ENCODE results near the gene VPS45.

Gene VPS45

DNA sequence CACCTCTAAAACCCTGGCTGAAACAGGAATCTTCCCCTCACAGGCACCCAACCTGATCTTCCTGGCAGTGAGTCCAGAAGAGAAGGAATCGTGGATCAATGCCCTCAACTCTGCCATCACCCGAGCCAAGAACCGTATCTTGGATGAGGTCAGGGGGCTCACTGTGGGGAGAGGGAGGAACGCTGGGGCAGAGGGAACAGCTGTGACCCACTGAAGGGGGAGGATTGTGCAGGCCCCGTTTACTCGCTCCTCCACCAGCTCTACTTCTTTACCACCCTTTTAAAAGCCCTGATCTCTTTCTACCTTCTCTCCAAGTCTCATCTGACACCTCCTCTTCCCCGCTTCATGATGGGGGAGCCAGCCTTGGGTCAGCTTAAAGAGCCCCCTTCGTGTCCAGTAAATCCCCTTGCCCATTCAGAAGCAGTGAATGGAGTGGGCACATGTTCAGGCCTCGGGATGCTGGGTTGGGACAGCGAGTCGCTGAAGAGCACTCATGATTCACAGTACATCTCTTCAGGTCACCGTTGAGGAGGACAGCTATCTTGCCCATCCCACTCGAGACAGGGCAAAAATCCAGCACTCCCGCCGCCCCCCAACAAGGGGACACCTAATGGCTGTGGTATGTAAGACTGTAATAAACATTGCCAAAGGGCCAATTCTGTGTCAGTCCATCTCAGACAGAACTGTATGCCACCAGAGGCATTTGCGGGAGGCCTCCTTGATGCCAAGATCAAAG lies 89.5 kb downstream of the VPS45 start:
- DNase-seq = no peak

DNA sequence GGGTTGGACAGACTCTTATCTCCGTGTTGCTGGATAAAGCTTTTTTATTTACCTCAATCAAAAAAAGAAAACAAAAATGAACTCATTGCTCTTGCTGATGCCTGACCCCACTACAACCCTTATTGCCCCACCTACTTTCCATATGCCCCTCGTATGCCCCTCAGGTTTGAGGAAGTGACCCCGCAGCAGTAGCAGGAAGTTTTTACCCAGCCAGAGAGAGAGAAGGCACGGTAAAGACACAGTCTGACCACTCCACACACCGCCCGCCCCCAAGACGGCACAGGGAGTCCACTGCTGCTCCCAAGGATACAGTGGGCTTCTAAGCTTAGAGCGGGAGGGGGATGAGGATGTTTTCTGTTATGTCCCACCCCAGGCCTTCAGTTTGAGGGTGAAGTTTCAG lies 92.0 kb downstream of the VPS45 start:
- DNase-seq = peak in 1 of 56 donors; percentile 13

DNA sequence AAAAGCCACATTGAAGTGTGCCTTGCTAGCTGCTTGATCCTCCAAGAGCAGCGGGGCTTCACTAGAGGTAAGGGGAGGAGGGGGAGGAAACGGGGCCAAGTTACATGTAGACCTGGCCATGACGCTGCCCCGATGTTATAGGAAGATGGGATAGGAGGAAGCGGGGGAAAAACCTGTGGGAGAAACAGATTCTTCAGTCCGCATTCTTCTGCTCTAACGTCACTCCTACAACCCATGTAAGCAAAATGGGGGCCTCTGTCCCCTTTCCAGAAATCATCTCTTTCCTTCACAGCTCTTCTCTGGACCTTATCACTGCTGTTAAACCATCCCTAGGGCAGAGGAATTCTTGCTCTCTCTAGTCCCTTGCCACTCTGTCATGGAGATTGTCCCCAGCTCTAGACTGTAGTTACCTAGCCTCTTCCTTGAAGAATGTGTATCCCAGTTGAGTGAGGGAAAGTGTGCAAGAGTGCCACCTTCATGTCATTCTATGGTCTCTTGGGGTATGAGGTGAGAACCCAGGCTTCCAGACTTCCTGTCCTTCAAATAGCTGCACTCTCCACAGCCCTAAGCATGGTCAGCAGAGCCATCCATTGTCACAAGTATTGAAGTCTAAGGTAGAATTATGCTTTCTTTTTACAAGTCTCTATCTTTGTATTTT lies 93.5 kb downstream of the VPS45 start:
- no peak for DNase-seq

GRCh38 chr1:150161747-150162581 lies 94.4 kb downstream of the VPS45 start:
- peak in 9 of 56 donors; percentile 16 to 47 (median 21) for DNase-seq

DNA sequence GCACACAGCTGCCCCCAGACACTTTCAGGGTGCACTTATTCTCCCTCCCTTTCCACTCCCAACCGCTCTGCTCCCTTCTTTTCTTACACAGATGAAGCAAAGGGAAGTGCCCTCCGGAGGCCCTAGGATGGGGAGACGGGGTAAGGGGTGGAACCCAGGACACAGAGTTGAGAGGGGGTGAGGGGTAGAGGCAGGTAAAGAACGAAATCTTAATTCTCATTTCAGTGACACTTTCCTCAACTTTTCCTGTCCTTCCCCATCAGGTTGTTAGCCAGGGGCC lies 94.9 kb downstream of the VPS45 start:
- no peak for DNase-seq

- DNase-seq = peak in 49 of 56 donors; percentile 27 to 88 (median 74)
Measured at GRCh38 chr1:150162862-150163706, 95.5 kb downstream of the VPS45 start.

- peak in 2 of 56 donors; percentile 7 to 22 for DNase-seq
Measured at GRCh38 chr1:150164224-150164623, 96.6 kb downstream of the VPS45 start.

DNA sequence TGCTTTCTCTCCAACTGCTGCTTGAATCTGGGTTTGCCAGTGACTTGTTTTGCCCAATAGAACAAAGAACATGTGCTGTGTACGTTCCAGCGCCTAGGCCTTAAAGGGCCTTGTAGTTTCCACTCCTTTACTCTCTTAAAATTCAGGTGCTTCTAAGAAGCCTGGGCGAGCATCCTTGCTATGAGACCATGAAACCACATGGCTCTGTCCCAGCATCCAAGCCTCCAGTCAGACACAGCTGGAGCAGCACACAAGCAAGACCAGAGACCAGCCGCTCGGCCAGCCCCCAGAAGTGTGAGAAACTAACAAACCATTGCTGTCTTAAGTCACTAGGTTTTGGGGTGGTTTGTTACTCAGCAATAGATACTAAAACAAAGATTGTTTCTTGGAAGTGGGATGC lies 97.2 kb downstream of the VPS45 start:
- no peak for DNase-seq

DNA sequence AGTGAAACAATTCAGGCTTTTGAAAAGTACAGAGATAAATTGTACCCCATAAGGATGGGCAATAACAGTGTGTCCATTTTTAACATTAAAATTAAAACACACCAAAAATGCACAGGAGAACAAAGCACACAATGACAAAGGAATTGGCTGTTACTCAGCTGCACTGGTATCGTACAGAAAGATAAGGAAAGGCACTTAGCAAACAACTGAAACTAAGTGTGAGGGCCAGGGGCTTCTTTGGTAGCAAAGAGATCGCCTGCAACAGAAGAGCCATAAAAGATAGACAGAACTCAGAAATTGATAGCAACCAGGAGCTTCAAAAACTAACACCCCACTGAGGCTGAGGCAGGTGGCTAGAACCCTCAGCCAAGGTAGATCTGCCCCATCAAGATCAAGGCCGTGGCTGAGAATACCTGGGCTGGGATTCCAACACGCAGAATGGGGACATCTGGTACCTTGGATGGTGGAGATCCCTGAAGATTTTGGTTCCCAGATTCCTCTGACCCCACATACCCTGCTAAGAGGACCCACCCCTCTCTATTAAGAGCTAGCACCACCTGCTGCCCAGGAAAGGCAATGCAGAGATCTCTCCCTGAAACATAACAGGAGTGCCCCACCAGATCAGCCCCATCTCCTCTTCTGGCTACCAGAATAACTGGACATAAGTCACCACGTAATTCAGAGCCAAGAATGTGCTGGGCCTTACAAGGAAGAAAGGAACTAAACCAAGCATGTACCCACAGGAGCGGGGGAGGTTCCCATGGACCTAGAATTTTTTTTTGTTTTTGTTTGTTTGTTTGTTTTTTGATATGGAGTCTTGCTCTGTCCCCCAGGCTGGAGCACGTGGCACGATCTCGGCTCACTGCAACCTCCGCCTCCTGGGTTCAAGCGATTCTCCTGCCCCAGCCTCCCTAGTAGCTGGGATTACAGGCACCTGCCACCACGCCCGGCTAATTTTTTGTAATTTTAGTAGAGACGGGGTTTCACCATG lies 98.3 kb downstream of the VPS45 start:
- peak in 9 of 56 donors; percentile 10 to 42 (median 21) for DNase-seq

- DNase-seq = peak in 23 of 56 donors; percentile 10 to 64 (median 26)
Measured at GRCh38 chr1:150168960-150169601, 101.5 kb downstream of the VPS45 start.

GRCh38 chr1:150171801-150172200 lies 104.2 kb downstream of the VPS45 start:
- DNase-seq = no peak

GRCh38 chr1:150173141-150173585 lies 105.6 kb downstream of the VPS45 start:
- no peak for DNase-seq

GRCh38 chr1:150176593-150176992 lies 109.0 kb downstream of the VPS45 start:
- DNase-seq = peak in 1 of 56 donors; percentile 12

- no peak for DNase-seq
Measured at GRCh38 chr1:150178548-150178947, 111.0 kb downstream of the VPS45 start.

DNA sequence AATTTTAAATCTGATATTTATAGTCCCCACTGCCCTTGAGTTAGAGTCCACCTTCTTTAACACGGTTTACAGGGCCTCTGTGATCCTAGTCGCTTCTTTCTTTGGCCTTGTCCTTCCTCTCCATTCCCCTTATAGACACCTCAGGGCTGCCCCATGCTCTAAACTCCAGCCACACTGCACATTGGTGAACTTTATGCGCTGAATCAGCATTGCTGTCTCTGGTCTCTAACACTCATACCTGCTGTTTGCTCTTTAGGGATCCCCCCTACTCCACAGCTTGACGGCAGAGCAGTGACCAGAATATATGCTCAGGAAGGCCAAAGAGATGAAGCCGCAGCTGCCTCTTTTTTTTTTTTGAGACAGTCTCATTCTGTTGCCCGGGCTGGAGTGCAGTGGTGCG lies 112.3 kb downstream of the VPS45 start:
- no peak for DNase-seq

DNA sequence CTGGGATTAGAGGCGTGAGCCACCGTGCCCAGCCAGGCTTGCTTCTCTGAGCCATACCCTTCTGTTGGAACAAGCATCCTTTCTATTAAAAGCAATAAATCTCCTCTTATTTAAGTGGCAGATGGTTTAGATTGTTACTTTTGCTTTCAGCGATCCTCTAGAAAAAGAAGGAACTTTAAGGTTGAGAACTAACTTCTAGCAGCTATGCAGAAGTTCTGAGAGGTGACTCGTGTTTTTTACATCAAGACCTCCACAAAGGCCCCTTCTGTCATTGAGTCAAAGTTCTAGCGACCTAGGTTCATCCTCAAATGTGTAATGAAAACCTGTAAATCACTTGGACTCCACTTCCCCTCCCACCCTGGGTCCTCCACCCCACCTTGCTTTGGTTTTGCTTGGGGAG lies 112.9 kb downstream of the VPS45 start:
- DNase-seq = no peak

- DNase-seq = peak in 45 of 56 donors; percentile 9 to 89 (median 58)
Measured at GRCh38 chr1:150182247-150182646, 114.7 kb downstream of the VPS45 start.

- no peak for DNase-seq
Measured at GRCh38 chr1:150183061-150183460, 115.5 kb downstream of the VPS45 start.

DNA sequence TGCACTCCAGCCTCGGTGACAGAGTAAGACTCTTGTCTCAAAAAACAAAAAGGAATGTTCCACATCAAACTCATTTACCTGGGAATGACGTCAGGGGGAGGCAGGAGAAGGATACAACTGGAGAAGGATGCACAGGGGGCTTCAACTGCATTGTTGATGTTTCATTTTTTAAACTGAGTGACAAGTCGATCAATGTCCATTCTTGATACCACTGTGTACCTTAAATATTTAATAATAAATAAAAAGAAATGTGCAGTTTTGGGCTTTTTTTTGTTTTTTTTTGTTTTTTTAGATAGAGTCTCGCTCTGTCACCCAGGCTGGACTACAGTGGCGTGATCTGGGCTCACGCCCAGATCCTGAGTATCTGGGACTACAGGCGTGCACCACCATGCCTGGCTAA lies 117.9 kb downstream of the VPS45 start:
- no peak for DNase-seq

All from amygdala (tissue), 56 donors.